HCT116 (cell line): Measurements from ENCODE around the gene FMN1. TPM values are rescaled to one million over a fixed set of nuclear protein-coding genes. Genes with fewer than 3 reads are reported as not detected.

ENCODE experiments used
- ATAC-seq: fragments of 200-7000 bp; cut with Tn5 transposase; 2 replicates; pipeline ENCODE4 v1.9.1; 2020; ENCODE audit warnings: mild to moderate bottlenecking, moderate library complexity
- BruUV-seq: library from RNA; stranded (reverse); fragments of 400-500 nt; replicated peaks from 2 replicates; lab custom pipeline; 2021; lab: Mats Ljungman, UMichigan
- CTCF ChIA-PET: fragments of 300-600 bp; sonication (Branson Sonifier 250); formaldehyde crosslinking; loops from one replicate; lab custom pipeline; 2021; ENCODE audit warnings: antibody characterized with exemption; lab: Charles Lee
- POLR2A ChIA-PET: fragments of 300-600, 350-600 bp; sonication (Branson Sonifier 250); formaldehyde crosslinking; loops from one replicate; lab custom pipeline; 2021; ENCODE audit warnings: antibody characterized with exemption; lab: Charles Lee
- RAD21 ChIA-PET, 2 experiments: fragments of 300-600 bp; sonication (Branson Sonifier 250); formaldehyde crosslinking; loops; one replicate each; lab custom pipeline; 2023; ENCODE audit warnings: low total read pairs in 2 of 2; ENCODE audit not compliant: uncharacterized antibody in 2 of 2, unreplicated experiment in 2 of 2, low non-redundant PET in 1 of 2; lab: Charles Lee
- DNase-seq: peaks from one replicate; pipeline ENCODE4 v3.0.0-alpha.2; 2010; ENCODE audit warnings: low read depth, low spot score
- H2AFZ ChIP-seq: fragments of 200-600 bp; shearing (Covaris generic), sonication (generic); 2 replicates; pipeline ENCODE4 v1.6.1; 2017; ENCODE audit warnings: low read depth, mixed run types, mixed read lengths, antibody characterized with exemption, low read length; ENCODE audit not compliant: poor library complexity, severe bottlenecking
- H3K27ac ChIP-seq: 2 replicates; pipeline ENCODE4 v1.5.1; 2012; ENCODE audit warnings: low read depth, low read length
- H3K27me3 ChIP-seq: fragments of 200-600 bp; sonication (generic); 2 replicates; pipeline ENCODE4 v1.6.1; 2016; ENCODE audit warnings: mixed run types, low read length, mixed read lengths; ENCODE audit not compliant: insufficient read depth
- H3K36me3 ChIP-seq, 2 experiments: fragments of 200-500 bp in 1 of 2; fragments of 200-600 bp in 1 of 2; sonication (Bioruptor generic) in 1 of 2; sonication (generic) in 1 of 2; 2 replicates each; pipeline versions ENCODE4 v1.5.1 to v1.6.1; 2014 to 2016; ENCODE audit warnings: low read length in 2 of 2, inconsistent platforms in 1 of 2, mixed read lengths in 1 of 2, mixed run types in 1 of 2; ENCODE audit not compliant: insufficient read depth in 2 of 2, control insufficient read depth in 1 of 2
- H3K4me1 ChIP-seq, 2 experiments: fragments of 200-600 bp in 1 of 2; sonication (generic) in 1 of 2; 2 replicates each; pipeline versions ENCODE4 v1.5.1 to v1.6.1; 2012 to 2017; ENCODE audit warnings: low read length in 2 of 2, inconsistent platforms in 1 of 2, mild to moderate bottlenecking in 1 of 2, mixed read lengths in 1 of 2, mixed run types in 1 of 2, moderate library complexity in 1 of 2; ENCODE audit not compliant: insufficient read depth in 2 of 2, control insufficient read depth in 1 of 2
- H3K4me2 ChIP-seq: fragments of 200-600 bp; sonication (generic); 2 replicates; pipeline ENCODE4 v1.6.1; 2017; ENCODE audit warnings: mixed run types, low read length, mixed read lengths
- H3K4me3 ChIP-seq, 2 experiments: fragments of 200-600 bp in 1 of 2; sonication (generic) in 1 of 2; replicated peaks in 1 of 2; 2 replicates each; pipeline ENCODE4 v1.5.1; 2011 to 2016; ENCODE audit warnings: low read length in 2 of 2, control low read depth in 1 of 2, low read depth in 1 of 2, mild to moderate bottlenecking in 1 of 2, mixed read lengths in 1 of 2, mixed run types in 1 of 2
- H3K79me2 ChIP-seq: fragments of 200-600 bp; sonication (generic); 2 replicates; pipeline ENCODE4 v1.6.1; 2017; ENCODE audit warnings: mild to moderate bottlenecking, mixed run types, low read length, moderate library complexity, mixed read lengths; ENCODE audit not compliant: insufficient read depth
- H3K9ac ChIP-seq: fragments of 200-600 bp; sonication (generic); 2 replicates; pipeline ENCODE4 v1.6.1; 2016; ENCODE audit warnings: low read length, mixed read lengths
- H3K9me2 ChIP-seq: fragments of 200-600 bp; sonication (generic), shearing (Covaris generic); 2 replicates; pipeline ENCODE4 v1.6.1; 2017; ENCODE audit warnings: mixed run types, mild to moderate bottlenecking, moderate library complexity; ENCODE audit not compliant: insufficient read depth
- H3K9me3 ChIP-seq, 2 experiments: fragments of 200-500 bp in 1 of 2; fragments of 200-600 bp in 1 of 2; sonication (Bioruptor generic) in 1 of 2; sonication (generic) in 1 of 2; 2 replicates each; pipeline ENCODE4 v1.6.1; 2014 to 2017; ENCODE audit warnings: low read length in 2 of 2, mixed read lengths in 2 of 2, inconsistent platforms in 1 of 2, low read depth in 1 of 2, mild to moderate bottlenecking in 1 of 2, mixed run types in 1 of 2, moderate library complexity in 1 of 2; ENCODE audit not compliant: control insufficient read depth in 1 of 2, insufficient read depth in 1 of 2
- H4K20me1 ChIP-seq: fragments of 200-600 bp; sonication (generic), shearing (Covaris generic); 2 replicates; pipeline ENCODE4 v1.6.1; 2017; ENCODE audit warnings: mixed run types, mild to moderate bottlenecking, moderate library complexity; ENCODE audit not compliant: insufficient read depth
- ATF3 ChIP-seq: IDR thresholded peaks from 2 replicates; pipeline ENCODE4 v1.6.1; 2012
- CEBPB ChIP-seq: IDR thresholded peaks from 2 replicates; pipeline ENCODE4 v1.6.1; 2012; ENCODE audit warnings: low read depth
- EGR1 ChIP-seq: IDR thresholded peaks from 2 replicates; pipeline ENCODE4 v1.6.1; 2012; ENCODE audit warnings: low read depth
- ELF1 ChIP-seq: IDR thresholded peaks from 2 replicates; pipeline ENCODE4 v1.6.1; 2012; ENCODE audit warnings: low read depth, borderline replicate concordance
- EZH2 ChIP-seq: fragments of 200-600 bp; sonication (generic); IDR thresholded peaks from 2 replicates; pipeline ENCODE4 v1.6.1; 2017; ENCODE audit warnings: antibody characterized with exemption, mixed run types
- EZH2phosphoT487 ChIP-seq: fragments of 200-600 bp; IDR thresholded peaks from 2 replicates; pipeline ENCODE4 v1.6.1; 2018; ENCODE audit warnings: antibody characterized with exemption, borderline replicate concordance
- FOSL1 ChIP-seq: IDR thresholded peaks from 2 replicates; pipeline ENCODE4 v1.6.1; 2012; ENCODE audit warnings: low read depth
- MAX ChIP-seq: IDR thresholded peaks from 2 replicates; pipeline ENCODE4 v1.6.1; 2012
- POLR2A ChIP-seq: IDR thresholded peaks from 2 replicates; pipeline ENCODE4 v1.7.0; 2011; ENCODE audit warnings: borderline replicate concordance; ENCODE audit not compliant: insufficient read depth, insufficient read length; ENCODE audit errors: extremely low read depth
- POLR2AphosphoS5 ChIP-seq: IDR thresholded peaks from 2 replicates; pipeline ENCODE4 v1.6.1; 2011; ENCODE audit warnings: mild to moderate bottlenecking, low read depth, low read length, moderate library complexity
- RAD21 ChIP-seq: IDR thresholded peaks from 2 replicates; pipeline ENCODE4 v1.6.1; 2012; ENCODE audit warnings: low read depth, mild to moderate bottlenecking
- REST ChIP-seq: IDR thresholded peaks from 2 replicates; pipeline ENCODE4 v1.6.1; 2012; ENCODE audit warnings: low read depth
- SIN3A ChIP-seq: IDR thresholded peaks from 2 replicates; pipeline ENCODE4 v1.6.1; 2012; ENCODE audit warnings: low read depth
- SP1 ChIP-seq: IDR thresholded peaks from 2 replicates; pipeline ENCODE4 v1.6.1; 2012; ENCODE audit warnings: low read depth
- SRF ChIP-seq: IDR thresholded peaks from 2 replicates; pipeline ENCODE4 v1.6.1; 2012; ENCODE audit warnings: low read depth
- TCF7L2 ChIP-seq: IDR thresholded peaks from 2 replicates; pipeline ENCODE4 v1.7.0; 2011; ENCODE audit warnings: borderline replicate concordance, inconsistent platforms; ENCODE audit not compliant: insufficient read depth, insufficient read length; ENCODE audit errors: extremely low read depth
- ZFX ChIP-seq: fragments of 450-650 bp; IDR thresholded peaks from 2 replicates; pipeline ENCODE4 v1.6.1; 2017
- ZNF274 ChIP-seq: fragments of 200-500 bp; sonication (Bioruptor generic); IDR thresholded peaks from 2 replicates; pipeline ENCODE4 v1.6.1; 2014; ENCODE audit warnings: mild to moderate bottlenecking, low read depth, low read length, inconsistent platforms
- intact Hi-C: fragments of 100-400 bp; cut with micrococcal nuclease; formaldehyde crosslinking; loops from 2 replicates; pipeline ENCODE4 v1.10.0; 2022
- total RNA-seq: library from RNA; stranded (reverse); gene quantifications from one replicate; pipeline ENCODE4 v1.2.1, GENCODE V29; 2021; ENCODE audit not compliant: unreplicated experiment
- TF ChIP-seq, protein P1 (sequence below), 3 experiments: fragments of 200-600 bp in 1 of 3; sonication (generic) in 1 of 3; IDR thresholded peaks in 2 of 3; conservative IDR thresholded peaks in 1 of 3; 2 replicates each; pipeline ENCODE4 v1.5.1; 2012 to 2017; ENCODE audit warnings: low read depth in 2 of 3, low read length in 2 of 3, antibody characterized with exemption in 1 of 3, borderline replicate concordance in 1 of 3, control low read depth in 1 of 3, mild to moderate bottlenecking in 1 of 3, mixed read lengths in 1 of 3, mixed run types in 1 of 3, moderate library complexity in 1 of 3; ENCODE audit not compliant: insufficient read depth in 1 of 3
- TF ChIP-seq, protein P2 (sequence below): IDR thresholded peaks from 2 replicates; pipeline ENCODE4 v1.6.1; 2011; ENCODE audit warnings: mild to moderate bottlenecking, low read length, moderate library complexity; ENCODE audit not compliant: insufficient replicate concordance; ENCODE audit errors: extremely low read depth

Gene FMN1
- total RNA-seq, 1 experiment from 2014 or later, result 0.39 TPM

GRCh38 chr15:33145447-33145846 is 49.1 kb downstream of the FMN1 start:
- DNase-seq (no peak), ATAC-seq (no peak)
- no peaks in the 10 kb centered on the region for H3K27me3 ChIP-seq
- no peaks in the 10 kb centered on the region for H3K9me3 ChIP-seq
- H3K79me2 ChIP-seq, result no peaks in the 10 kb centered on the region
- no TSS peak for BruUV-seq
- 0 out of 4 replicates have a peak, but pooled peaks cover 2 to 5% of the 10 kb centered on the region in 2 experiments for H3K4me1 ChIP-seq
- H3K36me3 ChIP-seq, result no peaks in the 10 kb centered on the region
- no peak overlapping the region for H3K9ac ChIP-seq
- H2AFZ ChIP-seq, result no peak overlapping the region
- no peak overlapping the region for H3K4me2 ChIP-seq
- H3K27ac ChIP-seq, result no peak overlapping the region
- ChIA-PET CTCF (interaction anchor here (1.0 kb wide), 1 partner anchor 13 kb away, joined by 3 read pairs; no protein-coding TSS in a partner anchor), POLR2A (no interaction called here)
- TF ChIP-seq RAD21, result no peak
- TF ChIP-seq SRF, result no peak
- TF ChIP-seq SP1, result no peak
- TF ChIP-seq FOSL1, result no peak
- no peak for TF ChIP-seq CEBPB
- TF ChIP-seq EZH2, result no peak
- TF ChIP-seq ZNF274, result no peak
- no peak for TF ChIP-seq MAX
- TF ChIP-seq ATF3, result no peak
- TF ChIP-seq SIN3A, result no peak
- TF ChIP-seq TCF7L2, result no peak
- no peak for TF ChIP-seq ELF1
- no peak for TF ChIP-seq ZFX
- no peak for TF ChIP-seq POLR2AphosphoS5
- TF ChIP-seq, protein P1, sequence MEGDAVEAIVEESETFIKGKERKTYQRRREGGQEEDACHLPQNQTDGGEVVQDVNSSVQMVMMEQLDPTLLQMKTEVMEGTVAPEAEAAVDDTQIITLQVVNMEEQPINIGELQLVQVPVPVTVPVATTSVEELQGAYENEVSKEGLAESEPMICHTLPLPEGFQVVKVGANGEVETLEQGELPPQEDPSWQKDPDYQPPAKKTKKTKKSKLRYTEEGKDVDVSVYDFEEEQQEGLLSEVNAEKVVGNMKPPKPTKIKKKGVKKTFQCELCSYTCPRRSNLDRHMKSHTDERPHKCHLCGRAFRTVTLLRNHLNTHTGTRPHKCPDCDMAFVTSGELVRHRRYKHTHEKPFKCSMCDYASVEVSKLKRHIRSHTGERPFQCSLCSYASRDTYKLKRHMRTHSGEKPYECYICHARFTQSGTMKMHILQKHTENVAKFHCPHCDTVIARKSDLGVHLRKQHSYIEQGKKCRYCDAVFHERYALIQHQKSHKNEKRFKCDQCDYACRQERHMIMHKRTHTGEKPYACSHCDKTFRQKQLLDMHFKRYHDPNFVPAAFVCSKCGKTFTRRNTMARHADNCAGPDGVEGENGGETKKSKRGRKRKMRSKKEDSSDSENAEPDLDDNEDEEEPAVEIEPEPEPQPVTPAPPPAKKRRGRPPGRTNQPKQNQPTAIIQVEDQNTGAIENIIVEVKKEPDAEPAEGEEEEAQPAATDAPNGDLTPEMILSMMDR (IDR thresholded peaks at IDR 0.05 in 2 of 3, conservative IDR thresholded peaks at IDR 0.05 in 1 of 3; ENCODE audit: borderline replicate concordance in 1 of 3, insufficient read depth in 1 of 3, low read depth in 2 of 3, low read length in 2 of 3), result no peak
- TF ChIP-seq, protein P2, sequence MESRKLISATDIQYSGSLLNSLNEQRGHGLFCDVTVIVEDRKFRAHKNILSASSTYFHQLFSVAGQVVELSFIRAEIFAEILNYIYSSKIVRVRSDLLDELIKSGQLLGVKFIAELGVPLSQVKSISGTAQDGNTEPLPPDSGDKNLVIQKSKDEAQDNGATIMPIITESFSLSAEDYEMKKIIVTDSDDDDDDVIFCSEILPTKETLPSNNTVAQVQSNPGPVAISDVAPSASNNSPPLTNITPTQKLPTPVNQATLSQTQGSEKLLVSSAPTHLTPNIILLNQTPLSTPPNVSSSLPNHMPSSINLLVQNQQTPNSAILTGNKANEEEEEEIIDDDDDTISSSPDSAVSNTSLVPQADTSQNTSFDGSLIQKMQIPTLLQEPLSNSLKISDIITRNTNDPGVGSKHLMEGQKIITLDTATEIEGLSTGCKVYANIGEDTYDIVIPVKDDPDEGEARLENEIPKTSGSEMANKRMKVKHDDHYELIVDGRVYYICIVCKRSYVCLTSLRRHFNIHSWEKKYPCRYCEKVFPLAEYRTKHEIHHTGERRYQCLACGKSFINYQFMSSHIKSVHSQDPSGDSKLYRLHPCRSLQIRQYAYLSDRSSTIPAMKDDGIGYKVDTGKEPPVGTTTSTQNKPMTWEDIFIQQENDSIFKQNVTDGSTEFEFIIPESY, result no peak
- TF ChIP-seq POLR2A, result no peak
- TF ChIP-seq EGR1, result no peak
- no peak for TF ChIP-seq REST
- TF ChIP-seq EZH2phosphoT487, result no peak
- TF ChIP-seq, all 23 proteins: peak for 0
- Histone ChIP-seq H4K20me1 (no peaks in the 10 kb centered on the region), H3K4me3 (no peak overlapping the region), H3K9me2 (no peaks in the 10 kb centered on the region)
- RAD21 ChIA-PET, result no interaction called here
- intact Hi-C loops, result no loop called here
